HG03060 (cell line): ENCODE measurements around the gene FOXJ1.

Experiments
- ATAC-seq: cut with Tn5 transposase; IDR thresholded peaks from one replicate; pipeline ENCODE4 v1.9.1; 2021; ENCODE audit warnings: low read depth, moderate number of reproducible peaks; ENCODE audit not compliant: unreplicated experiment

FOXJ1 gene

GRCh38 chr17:76094046-76094445, 47.0 kb downstream of the FOXJ1 start:
- ATAC-seq, result no peak

- no peak for ATAC-seq
Observed at GRCh38 chr17:76092526-76093413, 48.3 kb downstream of the FOXJ1 start.

- ATAC-seq, result no peak
Observed at GRCh38 chr17:76091526-76092286, 49.3 kb downstream of the FOXJ1 start.

- ATAC-seq, result no peak
Observed at GRCh38 chr17:76090517-76091129, 50.4 kb downstream of the FOXJ1 start.

GRCh38 chr17:76089680-76090516, 51.1 kb downstream of the FOXJ1 start:
- ATAC-seq, result no peak

GRCh38 chr17:76088868-76089576, 52.0 kb downstream of the FOXJ1 start:
- ATAC-seq, result no peak

GRCh38 chr17:76088041-76088867, 52.8 kb downstream of the FOXJ1 start:
- no peak for ATAC-seq

GRCh38 chr17:76087531-76087930, 53.5 kb downstream of the FOXJ1 start:
- ATAC-seq, result no peak

- no peak for ATAC-seq
Observed at GRCh38 chr17:76086384-76086783, 54.7 kb downstream of the FOXJ1 start.
